Measurements from ENCODE around the gene SBF2. TPM values are rescaled to one million over a fixed set of nuclear protein-coding genes. Genes with fewer than 3 reads are reported as not detected.

SBF2 gene
- total and polyA plus RNA-seq, 9 of the 15 experiments (the other 6 are each of a cell fraction or from before 2014, with no cell fraction given): 0.80 to 9.5 (median 5.0) TPM

DNA sequence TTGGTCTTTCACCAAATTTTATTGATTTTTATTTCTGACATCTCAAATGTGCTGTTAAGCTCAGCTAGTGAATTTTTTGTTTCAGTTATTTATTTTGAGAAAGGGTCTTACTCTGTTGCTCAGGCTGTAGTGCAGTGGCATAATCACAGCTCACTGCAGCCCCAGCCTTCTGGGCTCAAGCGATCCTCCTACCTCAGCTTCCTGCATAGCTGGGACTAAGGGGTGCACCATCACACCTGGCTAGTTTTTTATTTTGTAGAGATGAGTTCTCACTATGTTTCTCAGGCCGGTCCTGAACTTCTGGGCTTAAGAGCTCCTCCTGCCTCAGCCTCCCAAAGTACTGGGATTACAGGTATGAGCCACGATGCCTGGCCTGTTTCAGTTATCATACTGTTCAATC, 282.0 kb downstream of the SBF2 start:
- no peaks in the 10 kb centered on the region for H3K9me1 ChIP-seq (ENCODE audit: control insufficient read depth, insufficient read depth, low read length)
- no peak overlapping the region for H3K4me3 ChIP-seq
- no peak for DNase-seq (ENCODE audit: extremely low read depth in 1 of 4, low spot score in 3 of 4)
- no peaks in the 10 kb centered on the region for H3K36me3 ChIP-seq (ENCODE audit: control insufficient read depth, insufficient read depth, low read length)
- no peak overlapping the region for H3K27ac ChIP-seq (ENCODE audit: extremely low read depth, low read depth, low read length)
- no peak overlapping the region for H3K9ac ChIP-seq (ENCODE audit: insufficient read depth in 1 of 2, low read depth in 2 of 2, low read length in 2 of 2)
- TF ChIP-seq ZNF324 (CRISPR knock-in tag; IDR thresholded peaks at IDR 0.05) (no peak), ZNF197 (CRISPR knock-in tag; IDR thresholded peaks at IDR 0.05; ENCODE audit: low read depth) (no peak), LEF1 (IDR thresholded peaks at IDR 0.05) (no peak), ZNF589 (CRISPR knock-in tag; IDR thresholded peaks at IDR 0.05; ENCODE audit: low read depth) (no peak), ELK1 (CRISPR knock-in tag; IDR thresholded peaks at IDR 0.05) (no peak), SAFB (IDR thresholded peaks at IDR 0.05; ENCODE audit: borderline replicate concordance, low read depth, low read length) (no peak), CBFA2T2 (conservative IDR thresholded peaks at IDR 0.05) (no peak), RBM15 (IDR thresholded peaks at IDR 0.05; ENCODE audit: insufficient read depth, low read length) (no peak), TAF15 (IDR thresholded peaks at IDR 0.05; ENCODE audit: low read depth, low read length) (no peak), RFX1 (IDR thresholded peaks at IDR 0.05) (no peak), GABPB2 (CRISPR knock-in tag; conservative IDR thresholded peaks at IDR 0.05) (no peak), RBFOX2 (IDR thresholded peaks at IDR 0.05; ENCODE audit: low read depth, low read length) (no peak)
- intact Hi-C loops (cut with micrococcal nuclease) (no loop called here), in situ Hi-C loops (cut with MboI) (no loop called here)
- H3K4me1 ChIP-seq (replicated peaks in 1 of 2; ENCODE audit: control insufficient read depth in 2 of 2, insufficient read depth in 2 of 2, low read length in 2 of 2): no peaks in the 10 kb centered on the region
- no peaks in the 10 kb centered on the region for H4K20me1 ChIP-seq (replicated peaks; ENCODE audit: control insufficient read depth, insufficient read depth, low read length)
- no peak overlapping the region for H3K4me2 ChIP-seq (ENCODE audit: insufficient read depth, low read length)
- no TSS peak for BruUV-seq (replicated peaks)
- ChIA-PET CTCF (ENCODE audit: low intra/inter-chr PET ratio) (no interaction called here), POLR2A (interaction anchor here (1.0 kb wide), 1 partner anchor 13 kb away, joined by 4 read pairs; no protein-coding TSS in a partner anchor)
- no peaks in the 10 kb centered on the region for H3K27me3 ChIP-seq (ENCODE audit: control insufficient read depth in 2 of 2, insufficient read depth in 2 of 2, low read length in 2 of 2)
- FAIRE-seq: no peak
- 43% methylated on average over 3 of the region's 3 CpGs for WGBS (ENCODE audit: insufficient coverage, low coverage, missing lambda C conversion rate)
- ATAC-seq: no peak
- no peaks in the 10 kb centered on the region for H3K9me3 ChIP-seq (replicated peaks; ENCODE audit: control insufficient read depth, insufficient read depth, low read depth, low read length)
- no peak overlapping the region for H2AFZ ChIP-seq (ENCODE audit: low read depth, low read length)
- no peaks in the 10 kb centered on the region for H3K79me2 ChIP-seq (ENCODE audit: control insufficient read depth, insufficient read depth, low read length)
